ENCODE results near the gene INCENP.

The INCENP gene

GRCh38 chr11:62088331-62088933, 35.4 kb upstream of the INCENP start:
- in situ Hi-C loops (cut with HindIII; ENCODE audit: low sequenced_read_pairs), result no loop called here
- no peak overlapping the region for H3K4me3 ChIP-seq (ENCODE audit: low read depth, low read length)
- no peak for TF ChIP-seq CTCF (IDR thresholded peaks at IDR 0.05; ENCODE audit: low read depth, low read length, missing control alignments)
- no peak for DNase-seq (ENCODE audit: low read depth)

GRCh38 chr11:62103141-62103540, 20.7 kb upstream of the INCENP start:
- TF ChIP-seq CTCF (IDR thresholded peaks at IDR 0.05; ENCODE audit: low read depth, low read length, missing control alignments), result no peak
- no peak overlapping the region for H3K4me3 ChIP-seq (ENCODE audit: low read depth, low read length)
- in situ Hi-C loops (cut with HindIII; ENCODE audit: low sequenced_read_pairs), result loop anchor here (10.0 kb wide), 1 partner anchor 288 kb away; the partner anchor contains the start of gene FADS1
- DNase-seq (ENCODE audit: low read depth), result no peak

- no peak overlapping the region for H3K4me3 ChIP-seq (ENCODE audit: low read depth, low read length)
- in situ Hi-C loops (cut with HindIII; ENCODE audit: low sequenced_read_pairs), result loop anchor here (10.0 kb wide), 1 partner anchor 289 kb away; the partner anchor contains the start of gene FADS1
- no peak for TF ChIP-seq CTCF (IDR thresholded peaks at IDR 0.05; ENCODE audit: low read depth, low read length, missing control alignments)
- no peak for DNase-seq (ENCODE audit: low read depth)
These were observed 19.8 kb upstream of the INCENP start for GRCh38 chr11:62103986-62104385.

GRCh38 chr11:62104816-62105653, 18.8 kb upstream of the INCENP start:
- in situ Hi-C loops (cut with HindIII; ENCODE audit: low sequenced_read_pairs), result loop anchor here (10.0 kb wide), 1 partner anchor 290 kb away; the partner anchor contains the start of gene FADS1
- no peak for TF ChIP-seq CTCF (IDR thresholded peaks at IDR 0.05; ENCODE audit: low read depth, low read length, missing control alignments)
- no peak for DNase-seq (ENCODE audit: low read depth)
- H3K4me3 ChIP-seq (ENCODE audit: low read depth, low read length), result no peak overlapping the region

GRCh38 chr11:62105667-62106191, 18.1 kb upstream of the INCENP start:
- DNase-seq (ENCODE audit: low read depth), result no peak
- no peak overlapping the region for H3K4me3 ChIP-seq (ENCODE audit: low read depth, low read length)
- TF ChIP-seq CTCF (IDR thresholded peaks at IDR 0.05; ENCODE audit: low read depth, low read length, missing control alignments), result no peak
- in situ Hi-C loops (cut with HindIII; ENCODE audit: low sequenced_read_pairs), result loop anchor here (10.0 kb wide), 1 partner anchor 291 kb away; the partner anchor contains the start of gene FADS1

- DNase-seq (ENCODE audit: low read depth), result peak; percentile 51
- peak; percentile 76 for TF ChIP-seq CTCF (IDR thresholded peaks at IDR 0.05; ENCODE audit: low read depth, low read length, missing control alignments)
- in situ Hi-C loops (cut with HindIII; ENCODE audit: low sequenced_read_pairs), result loop anchor here (10.0 kb wide), 1 partner anchor 293 kb away; the partner anchor contains the start of gene FADS1
- H3K4me3 ChIP-seq (ENCODE audit: low read depth, low read length), result no peak overlapping the region
These were observed 15.6 kb upstream of the INCENP start for GRCh38 chr11:62108017-62108750.
